ENCODE data around the gene SLC6A18. TPM values are rescaled to one million over a fixed set of nuclear protein-coding genes. Genes with fewer than 3 reads are reported as not detected.

The SLC6A18 gene
- total RNA-seq, 1 donor from 2014 or later: not detected

DNA sequence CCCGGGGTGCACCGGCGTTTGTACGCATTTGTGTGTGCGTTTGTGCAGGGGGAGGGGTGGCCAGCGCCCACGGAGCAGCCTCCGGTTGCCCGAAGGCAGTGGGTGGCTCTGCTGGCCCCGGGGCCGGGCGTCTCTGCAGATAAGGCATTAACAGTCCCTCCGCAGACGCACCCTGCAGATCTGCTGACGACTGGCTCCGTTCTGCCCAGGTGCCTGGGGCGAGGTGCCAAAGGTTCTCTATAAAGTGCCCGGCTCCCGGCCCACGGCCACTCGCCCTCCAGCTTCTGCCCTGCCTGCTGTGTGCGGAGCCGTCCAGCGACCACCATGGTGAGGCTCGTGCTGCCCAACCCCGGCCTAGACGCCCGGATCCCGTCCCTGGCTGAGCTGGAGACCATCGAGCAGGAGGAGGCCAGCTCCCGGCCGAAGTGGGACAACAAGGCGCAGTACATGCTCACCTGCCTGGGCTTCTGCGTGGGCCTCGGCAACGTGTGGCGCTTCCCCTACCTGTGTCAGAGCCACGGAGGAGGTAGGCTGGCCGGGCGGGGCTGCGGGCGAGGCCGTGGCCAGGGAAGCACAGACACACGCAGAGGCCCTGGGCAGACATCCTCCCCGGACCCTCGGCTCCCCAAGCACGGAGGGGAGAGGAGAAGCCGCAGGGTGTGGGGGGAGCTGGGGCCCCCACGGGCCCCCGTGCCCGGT, 23.7 kb upstream of the SLC6A18 start, which contains the start of gene SLC6A19:
TSS of gene SLC6A19 (plus strand) at position 269 of the 699 bp plus-strand sequence. CDS start at position 325, 56 bp downstream.
- DNase-seq (no peak), ATAC-seq (ENCODE audit: low read depth) (no peak)
- Mint-ChIP-seq H3K4me3 (no peak within 1 kb of the TSS), H3K27ac (no peak within 1 kb of the TSS), H3K4me1 (no peaks in the 10 kb centered on the region), H3K9me3 (no peaks in the 10 kb centered on the region), H3K36me3 (ENCODE audit: low read depth) (no peaks in the 10 kb centered on the region), H3K27me3 (peaks cover 11% of the 10 kb centered on the region)
- TF ChIP-seq, protein P1, sequence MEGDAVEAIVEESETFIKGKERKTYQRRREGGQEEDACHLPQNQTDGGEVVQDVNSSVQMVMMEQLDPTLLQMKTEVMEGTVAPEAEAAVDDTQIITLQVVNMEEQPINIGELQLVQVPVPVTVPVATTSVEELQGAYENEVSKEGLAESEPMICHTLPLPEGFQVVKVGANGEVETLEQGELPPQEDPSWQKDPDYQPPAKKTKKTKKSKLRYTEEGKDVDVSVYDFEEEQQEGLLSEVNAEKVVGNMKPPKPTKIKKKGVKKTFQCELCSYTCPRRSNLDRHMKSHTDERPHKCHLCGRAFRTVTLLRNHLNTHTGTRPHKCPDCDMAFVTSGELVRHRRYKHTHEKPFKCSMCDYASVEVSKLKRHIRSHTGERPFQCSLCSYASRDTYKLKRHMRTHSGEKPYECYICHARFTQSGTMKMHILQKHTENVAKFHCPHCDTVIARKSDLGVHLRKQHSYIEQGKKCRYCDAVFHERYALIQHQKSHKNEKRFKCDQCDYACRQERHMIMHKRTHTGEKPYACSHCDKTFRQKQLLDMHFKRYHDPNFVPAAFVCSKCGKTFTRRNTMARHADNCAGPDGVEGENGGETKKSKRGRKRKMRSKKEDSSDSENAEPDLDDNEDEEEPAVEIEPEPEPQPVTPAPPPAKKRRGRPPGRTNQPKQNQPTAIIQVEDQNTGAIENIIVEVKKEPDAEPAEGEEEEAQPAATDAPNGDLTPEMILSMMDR (IDR thresholded peaks at IDR 0.05): no peak
- ChIA-PET CTCF (no interaction called here), POLR2A (no interaction called here)
- intact Hi-C loops (cut with micrococcal nuclease): no loop called here

- intact Hi-C loops (cut with micrococcal nuclease): no loop called here
- ATAC-seq (ENCODE audit: low read depth) (no peak), DNase-seq (no peak)
- POLR2A ChIA-PET: no interaction called here
- Mint-ChIP-seq H3K9me3 (no peaks in the 10 kb centered on the region), H3K27ac (no peak overlapping the region), H3K36me3 (ENCODE audit: low read depth) (no peaks in the 10 kb centered on the region), H3K27me3 (peaks cover 11% of the 10 kb centered on the region), H3K4me3 (no peak overlapping the region), H3K4me1 (no peaks in the 10 kb centered on the region)
- CTCF ChIA-PET: no interaction called here
- TF ChIP-seq, protein P1 (IDR thresholded peaks at IDR 0.05): no peak
Observed at GRCh38 chr5:1202026-1202797, 23.0 kb upstream of the SLC6A18 start.

DNA sequence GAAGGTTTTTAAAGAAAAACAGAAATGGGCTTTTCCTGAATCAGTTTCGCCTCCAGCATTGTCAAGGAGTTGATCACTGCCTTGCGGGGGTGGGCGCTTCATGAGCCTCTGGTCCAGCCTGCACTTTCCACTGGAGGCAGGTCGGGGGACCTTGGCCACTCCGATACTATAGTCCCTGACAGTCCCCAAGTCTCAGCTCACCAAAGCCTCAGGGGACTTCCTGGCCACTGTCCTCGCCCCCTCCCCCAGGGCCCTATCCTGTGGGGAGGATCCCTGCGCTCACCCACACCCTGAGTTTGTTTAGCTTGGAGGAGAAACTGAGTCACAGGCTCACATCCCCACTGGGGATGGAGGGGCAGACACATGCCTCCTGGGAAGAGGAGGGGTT, 22.4 kb upstream of the SLC6A18 start:
- H3K27ac Mint-ChIP-seq: no peak overlapping the region
- DNase-seq (no peak), ATAC-seq (ENCODE audit: low read depth) (no peak)
- H3K4me1 Mint-ChIP-seq: no peaks in the 10 kb centered on the region
- H3K36me3 Mint-ChIP-seq (ENCODE audit: low read depth): no peaks in the 10 kb centered on the region
- TF ChIP-seq, protein P1 (IDR thresholded peaks at IDR 0.05): no peak
- intact Hi-C loops (cut with micrococcal nuclease): no loop called here
- ChIA-PET CTCF (no interaction called here), POLR2A (no interaction called here)
- H3K27me3 Mint-ChIP-seq: peaks cover 15% of the 10 kb centered on the region
- no peaks in the 10 kb centered on the region for H3K9me3 Mint-ChIP-seq
- no peak overlapping the region for H3K4me3 Mint-ChIP-seq

- ChIA-PET CTCF (no interaction called here), POLR2A (no interaction called here)
- no peak for ATAC-seq (ENCODE audit: low read depth)
- Mint-ChIP-seq H3K4me1 (no peaks in the 10 kb centered on the region), H3K4me3 (no peak overlapping the region), H3K36me3 (ENCODE audit: low read depth) (no peaks in the 10 kb centered on the region), H3K9me3 (no peaks in the 10 kb centered on the region), H3K27me3 (peaks cover 15% of the 10 kb centered on the region), H3K27ac (no peak overlapping the region)
- intact Hi-C loops (cut with micrococcal nuclease): no loop called here
- no peak for DNase-seq
- TF ChIP-seq, protein P1 (IDR thresholded peaks at IDR 0.05): no peak
Observed at GRCh38 chr5:1203311-1203967, 21.7 kb upstream of the SLC6A18 start.

Measured in activated B cell treated with CpG ODN at 0.5 μM for 24 hours (primary cell).